ENCODE data around the gene SSBP3. TPM values are rescaled to one million over a fixed set of nuclear protein-coding genes. Genes with fewer than 3 reads are reported as not detected.

SSBP3 gene
- total RNA-seq, 4 donors from 2014 or later: 19.0 to 35.2 (median 33.4) TPM

DNA sequence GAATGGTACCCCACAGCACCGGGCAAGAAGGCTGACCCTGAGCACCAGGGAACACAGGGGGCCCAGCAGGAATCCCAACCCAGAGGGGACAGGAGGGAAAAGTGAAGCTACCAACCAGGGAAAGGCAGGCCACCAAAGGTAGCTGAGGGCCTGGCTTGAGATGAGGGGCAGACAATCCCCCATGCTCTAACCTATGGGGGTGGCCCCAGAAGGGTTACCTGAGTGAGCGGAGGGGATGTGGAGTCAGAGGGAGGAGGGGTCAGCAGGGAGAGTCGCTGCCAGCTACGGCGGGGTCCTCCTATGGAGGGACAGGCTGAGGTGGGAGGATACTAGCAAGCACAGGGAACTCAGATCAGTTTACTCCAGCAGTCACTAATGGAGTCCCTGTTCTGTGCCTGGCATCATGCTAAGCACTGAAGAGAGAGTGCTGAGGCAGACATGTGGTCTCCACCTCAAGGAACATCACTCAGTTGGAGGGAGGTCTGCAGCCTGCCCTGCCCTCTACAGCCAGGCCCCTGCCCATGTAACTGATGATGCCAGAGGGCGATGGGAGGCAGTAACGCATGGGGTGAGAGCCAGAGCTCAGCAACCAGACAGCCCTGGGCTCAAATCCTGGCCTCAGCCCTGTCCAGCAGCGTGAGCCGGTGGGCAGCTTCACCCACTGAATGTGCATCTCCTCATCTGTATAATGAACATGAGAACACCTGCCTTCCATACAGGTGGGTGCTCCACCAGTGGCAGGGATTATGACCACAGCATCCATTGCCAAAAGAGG is 227.7 kb downstream of the SSBP3 start:
- H3K27me3 ChIP-seq: no peaks in the 10 kb centered on the region
- H3K4me1 ChIP-seq: no peaks in the 10 kb centered on the region
- DNase-seq: no peak
- no peak overlapping the region for H3K27ac ChIP-seq
- TF ChIP-seq, protein P1, sequence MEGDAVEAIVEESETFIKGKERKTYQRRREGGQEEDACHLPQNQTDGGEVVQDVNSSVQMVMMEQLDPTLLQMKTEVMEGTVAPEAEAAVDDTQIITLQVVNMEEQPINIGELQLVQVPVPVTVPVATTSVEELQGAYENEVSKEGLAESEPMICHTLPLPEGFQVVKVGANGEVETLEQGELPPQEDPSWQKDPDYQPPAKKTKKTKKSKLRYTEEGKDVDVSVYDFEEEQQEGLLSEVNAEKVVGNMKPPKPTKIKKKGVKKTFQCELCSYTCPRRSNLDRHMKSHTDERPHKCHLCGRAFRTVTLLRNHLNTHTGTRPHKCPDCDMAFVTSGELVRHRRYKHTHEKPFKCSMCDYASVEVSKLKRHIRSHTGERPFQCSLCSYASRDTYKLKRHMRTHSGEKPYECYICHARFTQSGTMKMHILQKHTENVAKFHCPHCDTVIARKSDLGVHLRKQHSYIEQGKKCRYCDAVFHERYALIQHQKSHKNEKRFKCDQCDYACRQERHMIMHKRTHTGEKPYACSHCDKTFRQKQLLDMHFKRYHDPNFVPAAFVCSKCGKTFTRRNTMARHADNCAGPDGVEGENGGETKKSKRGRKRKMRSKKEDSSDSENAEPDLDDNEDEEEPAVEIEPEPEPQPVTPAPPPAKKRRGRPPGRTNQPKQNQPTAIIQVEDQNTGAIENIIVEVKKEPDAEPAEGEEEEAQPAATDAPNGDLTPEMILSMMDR (IDR thresholded peaks at IDR 0.05): no peak
- no peak for TF ChIP-seq POLR2A (IDR thresholded peaks at IDR 0.05)
- H3K36me3 ChIP-seq: no peaks in the 10 kb centered on the region
- H3K9me3 ChIP-seq: no peaks in the 10 kb centered on the region
- H3K4me3 ChIP-seq: no peak overlapping the region

DNA sequence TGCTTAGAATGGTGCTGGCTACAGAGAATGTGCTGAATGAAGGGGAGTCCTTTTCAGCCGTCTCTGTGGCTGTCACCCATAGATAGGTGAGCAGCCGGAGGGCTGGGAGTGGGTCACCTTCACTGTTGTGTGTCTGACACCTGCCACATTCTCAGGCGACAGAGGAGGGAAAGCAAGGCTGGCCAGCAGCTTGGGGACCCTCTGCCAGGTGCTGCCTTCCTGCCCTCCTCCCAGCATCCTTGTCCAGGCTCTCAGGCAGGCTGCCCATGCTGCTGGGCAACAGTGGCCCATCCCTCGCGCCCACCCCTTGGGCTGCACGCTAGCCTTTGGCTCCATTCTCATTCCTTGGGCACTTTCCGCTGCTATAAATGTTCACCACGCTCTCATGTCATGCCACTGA is 228.5 kb downstream of the SSBP3 start:
- no peaks in the 10 kb centered on the region for H3K27me3 ChIP-seq
- no peaks in the 10 kb centered on the region for H3K36me3 ChIP-seq
- no peak overlapping the region for H3K4me3 ChIP-seq
- no peaks in the 10 kb centered on the region for H3K4me1 ChIP-seq
- TF ChIP-seq POLR2A (IDR thresholded peaks at IDR 0.05): no peak
- TF ChIP-seq, protein P1 (IDR thresholded peaks at IDR 0.05): no peak
- H3K27ac ChIP-seq: no peak overlapping the region
- no peaks in the 10 kb centered on the region for H3K9me3 ChIP-seq
- DNase-seq: no peak

DNA sequence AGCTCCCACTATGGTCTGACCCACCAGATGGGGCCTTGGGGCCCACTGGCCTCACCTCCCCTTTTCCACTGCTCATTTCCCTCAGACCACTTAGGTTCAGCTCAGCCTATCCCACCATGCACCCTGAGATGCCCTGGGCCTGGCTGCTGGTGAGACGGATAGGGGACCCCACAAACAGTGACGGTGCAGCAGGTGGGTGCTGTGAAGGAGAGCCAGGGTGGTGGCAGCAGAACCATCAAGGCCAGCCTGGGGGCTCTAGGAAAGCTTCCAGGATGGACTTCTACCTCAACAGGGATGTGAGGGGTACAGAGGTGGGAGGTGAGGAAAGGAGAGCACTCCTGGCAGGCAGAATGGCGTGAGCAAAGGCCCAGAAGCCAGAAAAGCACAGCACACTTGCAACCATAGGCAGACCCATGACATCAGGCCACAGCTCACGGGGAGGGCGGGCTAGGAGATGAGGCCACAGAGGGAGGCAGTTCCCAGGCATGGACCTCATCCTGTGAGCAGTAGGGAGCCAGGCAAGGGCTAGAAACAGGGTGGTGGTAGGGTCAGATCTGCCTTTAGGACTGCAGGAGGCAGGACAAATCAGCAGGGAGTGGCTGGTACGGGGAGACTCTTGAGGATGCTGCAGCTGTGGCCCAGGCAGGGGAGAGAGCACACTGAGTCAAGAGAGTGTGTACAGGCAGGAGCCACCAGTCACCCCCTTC is 229.4 kb downstream of the SSBP3 start:
- no peak for TF ChIP-seq POLR2A (IDR thresholded peaks at IDR 0.05)
- TF ChIP-seq, protein P1 (IDR thresholded peaks at IDR 0.05): no peak
- H3K36me3 ChIP-seq: no peaks in the 10 kb centered on the region

More for the DNA sequence above, 229.4 kb downstream of the SSBP3 start:
- no peaks in the 10 kb centered on the region for H3K4me1 ChIP-seq
- no peak overlapping the region for H3K27ac ChIP-seq
- no peaks in the 10 kb centered on the region for H3K27me3 ChIP-seq
- H3K4me3 ChIP-seq: no peak overlapping the region
- no peak for DNase-seq
- H3K9me3 ChIP-seq: no peaks in the 10 kb centered on the region

Other genes starting within 250 kb of the SSBP3 start
- 10 to 100 TPM in 1 of 4 donors, 1 to 10 TPM in 3; 3.9 to 11.5 (median 6.9) TPM for gene CYB5RL, start 206.4 kb downstream of the SSBP3 start, total RNA-seq
- gene MRPL37, start 206.2 kb downstream of the SSBP3 start, total RNA-seq: 10 to 100 TPM; 52.8 to 58.3 (median 54.5) TPM
- 100 to 1,000 TPM in 2 of 4 donors, 10 to 100 TPM in 2; 41.3 to 200 (median 119) TPM for gene ACOT11, start 141.8 kb upstream of the SSBP3 start, total RNA-seq
- 1,000 to 10,000 TPM in 1 of 4 donors, 100 to 1,000 TPM in 1, 10 to 100 TPM in 2; 15.7 to 1,128 (median 174) TPM for gene FAM151A, start 217.1 kb upstream of the SSBP3 start, total RNA-seq
- 10 to 100 TPM; 22.3 to 64.2 (median 35.5) TPM for gene MROH7, start 235.4 kb upstream of the SSBP3 start, total RNA-seq